Trophoblast cell (in vitro differentiated cells and primary cell): Measurements from ENCODE around the gene SGCD.

Source experiments
- DNase-seq, 2 donors: peaks; one replicate each; pipeline ENCODE4 v3.0.0-alpha.2; 2016
- H2AFZ ChIP-seq: 2 replicates; pipeline ENCODE4 v1.6.1; 2013; ENCODE audit warnings: low read length, moderate library complexity, mild to moderate bottlenecking; ENCODE audit not compliant: insufficient read depth, poor library complexity
- H2AK5ac ChIP-seq: 2 replicates; pipeline ENCODE4 v1.6.1; 2013; ENCODE audit warnings: mild to moderate bottlenecking, low read length
- H2BK120ac ChIP-seq: 2 replicates; pipeline ENCODE4 v1.6.1; 2013; ENCODE audit warnings: low read length, mild to moderate bottlenecking, moderate library complexity; ENCODE audit not compliant: insufficient read depth, poor library complexity
- H2BK12ac ChIP-seq: 2 replicates; pipeline ENCODE4 v1.6.1; 2013; ENCODE audit warnings: mild to moderate bottlenecking, low read length, moderate library complexity
- H2BK5ac ChIP-seq: 2 replicates; pipeline ENCODE4 v1.6.1; 2013; ENCODE audit warnings: low read length, low read depth, moderate library complexity, mild to moderate bottlenecking; ENCODE audit not compliant: poor library complexity
- H3K14ac ChIP-seq: 2 replicates; pipeline ENCODE4 v1.6.1; 2013; ENCODE audit warnings: mild to moderate bottlenecking, low read length
- H3K18ac ChIP-seq: 2 replicates; pipeline ENCODE4 v1.6.1; 2013; ENCODE audit warnings: mild to moderate bottlenecking, low read length
- H3K23ac ChIP-seq: 2 replicates; pipeline ENCODE4 v1.6.1; 2013; ENCODE audit warnings: low read length
- H3K27ac ChIP-seq: 2 replicates; pipeline ENCODE4 v1.5.1; 2013; ENCODE audit warnings: low read depth, mild to moderate bottlenecking, inconsistent platforms, low read length, moderate library complexity
- H3K27me3 ChIP-seq: 2 replicates; pipeline ENCODE4 v1.6.1; 2013; ENCODE audit warnings: inconsistent platforms, mild to moderate bottlenecking, low read length, moderate library complexity; ENCODE audit not compliant: insufficient read depth
- H3K36me3 ChIP-seq, 2 experiments: 1 replicate in 1 of 2; 2 replicates in 1 of 2; pipeline ENCODE4 v1.6.1; 2013; ENCODE audit warnings: low read length in 2 of 2, mild to moderate bottlenecking in 2 of 2, moderate library complexity in 1 of 2; ENCODE audit not compliant: insufficient read depth in 2 of 2, control insufficient read depth in 1 of 2
- H3K4ac ChIP-seq: 2 replicates; pipeline ENCODE4 v1.6.1; 2013; ENCODE audit warnings: low read depth, mild to moderate bottlenecking, low read length, moderate library complexity
- H3K4me1 ChIP-seq, 2 experiments: 1 replicate in 1 of 2; 2 replicates in 1 of 2; pipeline ENCODE4 v1.6.1; 2013; ENCODE audit warnings: low read length in 2 of 2, mild to moderate bottlenecking in 2 of 2, moderate library complexity in 1 of 2; ENCODE audit not compliant: insufficient read depth in 2 of 2, control insufficient read depth in 1 of 2
- H3K4me2 ChIP-seq: 2 replicates; pipeline ENCODE4 v1.6.1; 2013; ENCODE audit warnings: inconsistent platforms, mild to moderate bottlenecking, low read length, moderate library complexity
- H3K4me3 ChIP-seq: 2 replicates; pipeline ENCODE4 v1.5.1; 2013; ENCODE audit warnings: mild to moderate bottlenecking, low read depth, low read length, inconsistent platforms
- H3K79me1 ChIP-seq: one replicate; pipeline ENCODE4 v1.6.1; 2013; ENCODE audit warnings: low read length
- H3K79me2 ChIP-seq: 2 replicates; pipeline ENCODE4 v1.6.1; 2013; ENCODE audit warnings: low read length, mild to moderate bottlenecking; ENCODE audit not compliant: control insufficient read depth, insufficient read depth, poor library complexity
- H3K9ac ChIP-seq: 2 replicates; pipeline ENCODE4 v1.6.1; 2013; ENCODE audit warnings: mild to moderate bottlenecking, low read length
- H3K9me3 ChIP-seq: 2 replicates; pipeline ENCODE4 v1.6.1; 2013; ENCODE audit warnings: low read depth, mild to moderate bottlenecking, control low read depth, inconsistent platforms, low read length; ENCODE audit not compliant: insufficient read depth
- H4K12ac ChIP-seq: 2 replicates; pipeline ENCODE4 v1.6.1; 2013; ENCODE audit warnings: low read depth, mild to moderate bottlenecking, low read length, moderate library complexity
- H4K8ac ChIP-seq: 2 replicates; pipeline ENCODE4 v1.6.1; 2013; ENCODE audit warnings: low read depth, mild to moderate bottlenecking, low read length, moderate library complexity
- H4K91ac ChIP-seq: one replicate; pipeline ENCODE4 v1.6.1; 2013; ENCODE audit warnings: low read depth, mild to moderate bottlenecking, low read length, moderate library complexity
- WGBS: extraction: QIAGEN DNeasy Blood & Tissue Kit; methylation state at CpG from one replicate; pipeline ENCODE4 v1.1.7; 2013; ENCODE audit warnings: missing lambda C conversion rate; ENCODE audit not compliant: insufficient read length, insufficient coverage; ENCODE audit errors: extremely low coverage; 5-methylcytosine and 5-hydroxymethylcytosine counted together

Gene SGCD

GRCh38 chr5:156378159-156378558 lies 51.2 kb downstream of the SGCD start:
- H3K36me3 ChIP-seq: no peaks in the 10 kb centered on the region
- no peak overlapping the region for H2BK12ac ChIP-seq
- no peak overlapping the region for H2AK5ac ChIP-seq
- no peak overlapping the region for H2AFZ ChIP-seq
- H3K79me1 ChIP-seq: no peaks in the 10 kb centered on the region
- no peak overlapping the region for H3K27ac ChIP-seq
- H3K4ac ChIP-seq: no peak overlapping the region
- no peak overlapping the region for H3K4me2 ChIP-seq
- no peaks in the 10 kb centered on the region for H3K79me2 ChIP-seq
- no peak overlapping the region for H4K91ac ChIP-seq
- H2BK120ac ChIP-seq: no peak overlapping the region
- H4K12ac ChIP-seq: no peak overlapping the region
- no peak overlapping the region for H4K8ac ChIP-seq
- H3K18ac ChIP-seq: no peak overlapping the region
- H3K23ac ChIP-seq: no peak overlapping the region
- no peaks in the 10 kb centered on the region for H3K9me3 ChIP-seq
- WGBS: no CpG with 5 or more reads among the region's 2 CpGs
- no peak overlapping the region for H3K4me3 ChIP-seq
- H3K27me3 ChIP-seq: no peaks in the 10 kb centered on the region
- DNase-seq: no peak
- H2BK5ac ChIP-seq: no peak overlapping the region
- H3K4me1 ChIP-seq: no peaks in the 10 kb centered on the region
- H3K9ac ChIP-seq: no peak overlapping the region
- no peak overlapping the region for H3K14ac ChIP-seq

DNA sequence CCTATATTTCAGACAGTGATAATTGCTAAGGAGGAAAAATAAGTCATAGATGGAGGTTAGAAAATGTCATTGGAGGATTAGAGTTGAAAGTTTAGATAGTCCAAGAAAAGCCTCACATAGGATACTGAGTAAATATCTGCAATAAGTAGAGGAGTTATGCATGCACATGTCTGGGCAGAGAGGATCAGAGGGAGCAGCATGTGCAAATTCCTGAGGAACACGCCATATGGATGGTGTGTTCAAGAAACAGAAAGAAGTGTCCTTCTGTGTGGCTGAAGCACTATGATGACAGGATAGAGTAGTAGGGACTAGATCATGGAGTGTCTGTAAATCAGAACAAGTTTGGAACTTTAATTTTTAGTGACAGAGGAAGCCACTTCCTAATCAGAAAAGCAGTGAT lies 52.2 kb downstream of the SGCD start:
- no peaks in the 10 kb centered on the region for H3K79me1 ChIP-seq
- H3K14ac ChIP-seq: no peak overlapping the region
- H4K91ac ChIP-seq: no peak overlapping the region
- H3K27me3 ChIP-seq: no peaks in the 10 kb centered on the region
- H3K4me2 ChIP-seq: no peak overlapping the region
- no peaks in the 10 kb centered on the region for H3K9me3 ChIP-seq
- no peaks in the 10 kb centered on the region for H3K79me2 ChIP-seq
- H3K9ac ChIP-seq: no peak overlapping the region
- no peak overlapping the region for H4K12ac ChIP-seq
- no peak overlapping the region for H2AFZ ChIP-seq
- no peak overlapping the region for H3K27ac ChIP-seq
- H3K4ac ChIP-seq: no peak overlapping the region
- no peak overlapping the region for H3K18ac ChIP-seq
- no peak overlapping the region for H2BK5ac ChIP-seq
- no CpG with 5 or more reads among the region's 1 CpG for WGBS
- H2BK120ac ChIP-seq: no peak overlapping the region
- no peak overlapping the region for H3K23ac ChIP-seq
- H3K4me3 ChIP-seq: no peak overlapping the region
- no peak overlapping the region for H4K8ac ChIP-seq
- no peaks in the 10 kb centered on the region for H3K4me1 ChIP-seq
- no peaks in the 10 kb centered on the region for H3K36me3 ChIP-seq
- H2AK5ac ChIP-seq: no peak overlapping the region
- H2BK12ac ChIP-seq: no peak overlapping the region
- no peak for DNase-seq

GRCh38 chr5:156380848-156381247 lies 53.9 kb downstream of the SGCD start:
- H2BK5ac ChIP-seq: no peak overlapping the region
- H3K4ac ChIP-seq: no peak overlapping the region
- no peak overlapping the region for H2BK12ac ChIP-seq
- no peak overlapping the region for H4K12ac ChIP-seq
- no peak overlapping the region for H4K8ac ChIP-seq
- peak; percentile 7 to 58 for DNase-seq
- no peak overlapping the region for H3K23ac ChIP-seq
- H3K27ac ChIP-seq: no peak overlapping the region
- no peaks in the 10 kb centered on the region for H3K4me1 ChIP-seq
- H3K9me3 ChIP-seq: no peaks in the 10 kb centered on the region
- no peak overlapping the region for H4K91ac ChIP-seq
- no peak overlapping the region for H2BK120ac ChIP-seq
- no peak overlapping the region for H3K18ac ChIP-seq
- no peak overlapping the region for H3K4me3 ChIP-seq
- H3K79me2 ChIP-seq: no peaks in the 10 kb centered on the region
- H3K4me2 ChIP-seq: no peak overlapping the region
- no peak overlapping the region for H2AFZ ChIP-seq
- no peaks in the 10 kb centered on the region for H3K36me3 ChIP-seq
- WGBS: no CpG with 5 or more reads among the region's 3 CpGs
- H3K79me1 ChIP-seq: no peaks in the 10 kb centered on the region
- no peaks in the 10 kb centered on the region for H3K27me3 ChIP-seq
- no peak overlapping the region for H3K9ac ChIP-seq
- no peak overlapping the region for H3K14ac ChIP-seq
- no peak overlapping the region for H2AK5ac ChIP-seq

GRCh38 chr5:156383510-156384265 lies 56.7 kb downstream of the SGCD start:
- Histone ChIP-seq H3K18ac (no peak overlapping the region), H3K4me2 (no peak overlapping the region)

More at GRCh38 chr5:156383510-156384265, 56.7 kb downstream of the SGCD start:
- Histone ChIP-seq H2BK120ac (no peak overlapping the region), H3K79me2 (no peaks in the 10 kb centered on the region), H4K8ac (no peak overlapping the region), H3K4me3 (no peak overlapping the region), H3K23ac (no peak overlapping the region), H2AK5ac (no peak overlapping the region), H2BK12ac (no peak overlapping the region), H3K27me3 (no peaks in the 10 kb centered on the region), H3K36me3 (no peaks in the 10 kb centered on the region), H4K91ac (no peak overlapping the region), H2AFZ (no peak overlapping the region), H3K14ac (no peak overlapping the region), H4K12ac (no peak overlapping the region), H3K79me1 (no peaks in the 10 kb centered on the region), H3K27ac (no peak overlapping the region), H3K4ac (no peak overlapping the region), H3K9ac (no peak overlapping the region), H3K4me1 (no peaks in the 10 kb centered on the region), H3K9me3 (no peaks in the 10 kb centered on the region), H2BK5ac (no peak overlapping the region)
- no peak for DNase-seq
- WGBS: no CpG with 5 or more reads among the region's 5 CpGs
